SK-N-SH treated with all-trans-retinoic acid at 6 μM for 48 hours (cell line): ENCODE results near the gene EAF2.

Experiments
- ATAC-seq: fragments of 200-7000 bp; cut with Tn5 transposase; 3 replicates; pipeline ENCODE4 v1.9.1; 2020; ENCODE audit warnings: mild to moderate bottlenecking, moderate library complexity
- ARNTL ChIP-seq: fragments of 450-650 bp; formaldehyde crosslinking; IDR thresholded peaks from 2 replicates; pipeline ENCODE4 v1.5.0; 2020; ENCODE audit warnings: low read depth, mild to moderate bottlenecking, moderate library complexity, borderline replicate concordance
- BACH2 ChIP-seq: fragments of 250-450 bp; sonication (Bioruptor Pico); IDR thresholded peaks from 2 replicates; pipeline ENCODE4 v1.9.0; 2021; ENCODE audit warnings: mild to moderate bottlenecking, borderline replicate concordance
- CREB5 ChIP-seq: fragments of 250-450 bp; sonication (Bioruptor Pico); IDR thresholded peaks from 2 replicates; pipeline ENCODE4 v1.5.1; 2020; ENCODE audit warnings: low read depth, mild to moderate bottlenecking, moderate library complexity
- CSDC2 ChIP-seq: fragments of 250-450 bp; sonication (Bioruptor Pico); IDR thresholded peaks from 2 replicates; pipeline ENCODE4 v1.5.0; 2020; ENCODE audit warnings: mild to moderate bottlenecking, moderate library complexity
- ESRRG ChIP-seq: fragments of 250-450 bp; sonication (Bioruptor Pico); IDR thresholded peaks from 2 replicates; pipeline ENCODE4 v1.6.1; 2021; ENCODE audit warnings: mild to moderate bottlenecking
- GLIS3 ChIP-seq: fragments of 250-450 bp; sonication (Bioruptor Pico); IDR thresholded peaks from 2 replicates; pipeline ENCODE4 v1.5.0; 2020; ENCODE audit warnings: mild to moderate bottlenecking, moderate library complexity
- OSR1 ChIP-seq: fragments of 250-450 bp; sonication (Bioruptor Pico); IDR thresholded peaks from 2 replicates; pipeline ENCODE4 v1.8.0; 2022; ENCODE audit warnings: moderate library complexity, mild to moderate bottlenecking, inconsistent platforms
- PATZ1 ChIP-seq: fragments of 250-450 bp; sonication (Bioruptor Pico); IDR thresholded peaks from 2 replicates; pipeline ENCODE4 v1.8.0; 2020; ENCODE audit warnings: mild to moderate bottlenecking, moderate library complexity, borderline replicate concordance
- RARB ChIP-seq: fragments of 250-450 bp; sonication (Bioruptor Pico); IDR thresholded peaks from 2 replicates; pipeline ENCODE4 v1.8.0; 2021; ENCODE audit warnings: mild to moderate bottlenecking, moderate library complexity
- TCF4 ChIP-seq: fragments of 250-450 bp; sonication (Bioruptor Pico); IDR thresholded peaks from 2 replicates; pipeline ENCODE4 v1.8.0; 2021; ENCODE audit warnings: mild to moderate bottlenecking, moderate library complexity, borderline replicate concordance
- TOX ChIP-seq: fragments of 250-450 bp; sonication (Bioruptor Pico); IDR thresholded peaks from 2 replicates; pipeline ENCODE4 v1.8.0; 2021; ENCODE audit warnings: mild to moderate bottlenecking, moderate library complexity, borderline replicate concordance
- ZC3H10 ChIP-seq: fragments of 250-450 bp; sonication (Bioruptor Pico); IDR thresholded peaks from 2 replicates; pipeline ENCODE4 v1.5.1; 2021; ENCODE audit warnings: mild to moderate bottlenecking, moderate library complexity
- ZFP3 ChIP-seq: fragments of 250-450 bp; sonication (Bioruptor Pico); IDR thresholded peaks from 2 replicates; pipeline ENCODE4 v1.5.0; 2020; ENCODE audit warnings: mild to moderate bottlenecking, moderate library complexity
- ZFP30 ChIP-seq: fragments of 450-650 bp; formaldehyde crosslinking; IDR thresholded peaks from 2 replicates; pipeline ENCODE4 v1.5.0; 2022; ENCODE audit warnings: mild to moderate bottlenecking, moderate library complexity
- ZNF565 ChIP-seq: fragments of 450-650 bp; formaldehyde crosslinking; conservative IDR thresholded peaks from 2 replicates; pipeline ENCODE4 v1.5.0; 2020; ENCODE audit warnings: low read depth, mild to moderate bottlenecking, moderate library complexity
- ZNF70 ChIP-seq: fragments of 450-650 bp; formaldehyde crosslinking; IDR thresholded peaks from 2 replicates; pipeline ENCODE4 v1.5.0; 2020; ENCODE audit warnings: mild to moderate bottlenecking, moderate library complexity
- ZNF8 ChIP-seq: fragments of 450-650 bp; formaldehyde crosslinking; IDR thresholded peaks from 2 replicates; pipeline ENCODE4 v1.5.0; 2020; ENCODE audit warnings: mild to moderate bottlenecking, moderate library complexity
- TF ChIP-seq, protein P1 (sequence below): fragments of 250-450 bp; sonication (Bioruptor Pico); IDR thresholded peaks from 2 replicates; pipeline ENCODE4 v1.8.0; 2021; ENCODE audit warnings: low read depth, mild to moderate bottlenecking, moderate library complexity, borderline replicate concordance
- TF ChIP-seq, protein P2 (sequence below): fragments of 250-450 bp; sonication (Bioruptor Pico); IDR thresholded peaks from 2 replicates; pipeline ENCODE4 v1.5.1; 2021; ENCODE audit warnings: mild to moderate bottlenecking, moderate library complexity

EAF2 gene

GRCh38 chr3:121918779-121919483 is 83.9 kb downstream of the EAF2 start:
- TF ChIP-seq ZNF70 (CRISPR knock-in tag) (no peak), TCF4 (no peak), GLIS3 (no peak)
- no peak for ATAC-seq

DNA sequence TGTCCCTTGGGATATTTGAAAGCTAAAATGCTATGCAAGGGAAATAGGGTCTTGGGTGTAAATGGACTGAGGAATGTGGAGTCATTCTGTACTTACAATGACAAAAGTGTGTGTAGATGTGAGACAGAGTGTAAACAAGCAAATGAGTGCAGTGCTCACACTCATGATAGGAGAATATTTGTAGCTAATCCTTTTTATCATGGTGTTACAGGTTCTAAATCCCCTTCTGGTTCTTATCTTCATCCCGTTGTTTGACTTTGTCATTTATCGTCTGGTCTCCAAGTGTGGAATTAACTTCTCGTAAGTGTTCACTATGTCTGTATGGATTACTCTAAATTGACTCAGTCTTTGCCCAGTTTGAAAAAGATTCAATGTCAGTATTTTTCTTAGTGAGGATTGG is 89.7 kb downstream of the EAF2 start:
- ATAC-seq, result no peak
- TF ChIP-seq CSDC2 (CRISPR knock-in tag) (no peak), CREB5 (no peak)
- TF ChIP-seq, all 23 proteins: peak for 0

- TF ChIP-seq ZNF70 (CRISPR knock-in tag) (no peak), ARNTL (no peak), TOX (CRISPR knock-in tag) (no peak), TCF4 (no peak), ZNF565 (CRISPR knock-in tag) (no peak), PATZ1 (CRISPR knock-in tag) (no peak), ZFP30 (CRISPR knock-in tag) (no peak), ZC3H10 (CRISPR knock-in tag) (no peak), BACH2 (CRISPR knock-in tag) (no peak), OSR1 (no peak), ZFP3 (CRISPR knock-in tag) (no peak), GLIS3 (no peak), RARB (CRISPR knock-in tag) (no peak), ESRRG (no peak), ZNF8 (CRISPR knock-in tag) (no peak)
- TF ChIP-seq, protein P1, sequence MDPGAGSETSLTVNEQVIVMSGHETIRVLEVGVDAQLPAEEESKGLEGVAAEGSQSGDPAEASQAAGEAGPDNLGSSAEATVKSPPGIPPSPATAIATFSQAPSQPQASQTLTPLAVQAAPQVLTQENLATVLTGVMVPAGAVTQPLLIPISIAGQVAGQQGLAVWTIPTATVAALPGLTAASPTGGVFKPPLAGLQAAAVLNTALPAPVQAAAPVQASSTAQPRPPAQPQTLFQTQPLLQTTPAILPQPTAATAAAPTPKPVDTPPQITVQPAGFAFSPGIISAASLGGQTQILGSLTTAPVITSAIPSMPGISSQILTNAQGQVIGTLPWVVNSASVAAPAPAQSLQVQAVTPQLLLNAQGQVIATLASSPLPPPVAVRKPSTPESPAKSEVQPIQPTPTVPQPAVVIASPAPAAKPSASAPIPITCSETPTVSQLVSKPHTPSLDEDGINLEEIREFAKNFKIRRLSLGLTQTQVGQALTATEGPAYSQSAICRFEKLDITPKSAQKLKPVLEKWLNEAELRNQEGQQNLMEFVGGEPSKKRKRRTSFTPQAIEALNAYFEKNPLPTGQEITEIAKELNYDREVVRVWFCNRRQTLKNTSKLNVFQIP (CRISPR knock-in tag), result no peak
- TF ChIP-seq, protein P2, sequence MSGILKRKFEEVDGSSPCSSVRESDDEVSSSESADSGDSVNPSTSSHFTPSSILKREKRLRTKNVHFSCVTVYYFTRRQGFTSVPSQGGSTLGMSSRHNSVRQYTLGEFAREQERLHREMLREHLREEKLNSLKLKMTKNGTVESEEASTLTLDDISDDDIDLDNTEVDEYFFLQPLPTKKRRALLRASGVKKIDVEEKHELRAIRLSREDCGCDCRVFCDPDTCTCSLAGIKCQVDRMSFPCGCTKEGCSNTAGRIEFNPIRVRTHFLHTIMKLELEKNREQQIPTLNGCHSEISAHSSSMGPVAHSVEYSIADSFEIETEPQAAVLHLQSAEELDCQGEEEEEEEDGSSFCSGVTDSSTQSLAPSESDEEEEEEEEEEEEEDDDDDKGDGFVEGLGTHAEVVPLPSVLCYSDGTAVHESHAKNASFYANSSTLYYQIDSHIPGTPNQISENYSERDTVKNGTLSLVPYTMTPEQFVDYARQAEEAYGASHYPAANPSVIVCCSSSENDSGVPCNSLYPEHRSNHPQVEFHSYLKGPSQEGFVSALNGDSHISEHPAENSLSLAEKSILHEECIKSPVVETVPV (CRISPR knock-in tag), result no peak
- no peak for ATAC-seq
Observed at GRCh38 chr3:121926380-121926779, 91.4 kb downstream of the EAF2 start.
